WTC11 (cell line): Measurements from ENCODE around the gene COMMD10. TPM values are rescaled to one million over a fixed set of nuclear protein-coding genes. Genes with fewer than 3 reads are reported as not detected.

Source experiments
- ATAC-seq: fragments of 200-7000 bp; cut with Tn5 transposase; 2 replicates; pipeline ENCODE4 v1.10.0; 2021; ENCODE audit warnings: mild to moderate bottlenecking, moderate library complexity
- CTCF ChIA-PET: fragments of 300-600 bp; sonication (Branson Sonifier 250); formaldehyde crosslinking; loops from one replicate; lab custom pipeline; 2021; ENCODE audit warnings: antibody characterized with exemption; lab: Charles Lee
- POLR2A ChIA-PET: fragments of 350-600 bp; sonication (Branson Sonifier 250); formaldehyde crosslinking; loops from one replicate; lab custom pipeline; 2021; ENCODE audit warnings: antibody characterized with exemption; lab: Charles Lee
- DNase-seq: peaks from one replicate; pipeline ENCODE4 v3.0.0; 2021; ENCODE audit warnings: low spot score
- H3K27ac Mint-ChIP-seq: 2 replicates; pipeline ENCODE4 v1.8.0; 2021; ENCODE audit warnings: mixed read lengths
- H3K27me3 Mint-ChIP-seq: 2 replicates; pipeline ENCODE4 v1.8.0; 2021; ENCODE audit warnings: low read depth, mild to moderate bottlenecking, moderate library complexity, mixed read lengths
- H3K36me3 Mint-ChIP-seq: 2 replicates; pipeline ENCODE4 v1.8.0; 2021; ENCODE audit warnings: mixed read lengths
- H3K4me1 Mint-ChIP-seq: 2 replicates; pipeline ENCODE4 v1.8.0; 2022; ENCODE audit warnings: mixed read lengths
- H3K4me3 Mint-ChIP-seq: 2 replicates; pipeline ENCODE4 v1.8.0; 2021; ENCODE audit warnings: mild to moderate bottlenecking, moderate library complexity, mixed read lengths
- H3K9me3 Mint-ChIP-seq: 2 replicates; pipeline ENCODE4 v1.8.0; 2021; ENCODE audit warnings: mixed read lengths
- ATF1 ChIP-seq: sonication (generic); formaldehyde crosslinking; IDR thresholded peaks from 2 replicates; pipeline ENCODE4 v1.8.1; 2023; ENCODE audit warnings: mild to moderate bottlenecking, moderate library complexity, missing genetic modification reagents
- CREM ChIP-seq: sonication (generic); formaldehyde crosslinking; IDR thresholded peaks from 2 replicates; pipeline ENCODE4 v1.8.1; 2022; ENCODE audit warnings: mild to moderate bottlenecking, missing genetic modification reagents, moderate library complexity
- CTCF ChIP-seq: fragments of 200-600 bp; IDR thresholded peaks from 2 replicates; pipeline ENCODE4 v1.8.0; 2022; ENCODE audit warnings: antibody characterized with exemption
- E2F5 ChIP-seq: sonication (generic); formaldehyde crosslinking; IDR thresholded peaks from 2 replicates; pipeline ENCODE4 v1.8.1; 2022; ENCODE audit warnings: mild to moderate bottlenecking, moderate library complexity, missing genetic modification reagents
- ELF4 ChIP-seq: sonication (generic); formaldehyde crosslinking; IDR thresholded peaks from 2 replicates; pipeline ENCODE4 v1.8.1; 2022; ENCODE audit warnings: low read depth, mild to moderate bottlenecking, moderate library complexity, missing genetic modification reagents
- EMX1 ChIP-seq: fragments of 250-450 bp; sonication (Bioruptor Pico); IDR thresholded peaks from 2 replicates; pipeline ENCODE4 v1.8.0; 2021; ENCODE audit warnings: mild to moderate bottlenecking
- FOXJ3 ChIP-seq: sonication (generic); formaldehyde crosslinking; IDR thresholded peaks from 2 replicates; pipeline ENCODE4 v1.9.0; 2021; ENCODE audit warnings: missing genetic modification reagents, mild to moderate bottlenecking, borderline replicate concordance
- FOXK1 ChIP-seq: sonication (generic); formaldehyde crosslinking; IDR thresholded peaks from 2 replicates; pipeline ENCODE4 v1.8.0; 2022; ENCODE audit warnings: mild to moderate bottlenecking, moderate library complexity, missing genetic modification reagents
- HMGA2 ChIP-seq: fragments of 250-450 bp; sonication (Bioruptor Pico); IDR thresholded peaks from 2 replicates; pipeline ENCODE4 v1.4.0; 2021; ENCODE audit warnings: mild to moderate bottlenecking, moderate library complexity
- JAZF1 ChIP-seq: fragments of 250-450 bp; sonication (Bioruptor Pico); IDR thresholded peaks from 2 replicates; pipeline ENCODE4 v1.9.0; 2021; ENCODE audit warnings: moderate library complexity, mild to moderate bottlenecking, inconsistent platforms
- NFE2L1 ChIP-seq: sonication (generic); formaldehyde crosslinking; IDR thresholded peaks from 2 replicates; pipeline ENCODE4 v1.8.1; 2023; ENCODE audit warnings: missing genetic modification reagents
- NR2C2 ChIP-seq: sonication (generic); formaldehyde crosslinking; IDR thresholded peaks from 2 replicates; pipeline ENCODE4 v1.8.0; 2022; ENCODE audit warnings: mild to moderate bottlenecking, missing genetic modification reagents
- NR3C1 ChIP-seq: sonication (generic); formaldehyde crosslinking; conservative IDR thresholded peaks from 2 replicates; pipeline ENCODE4 v1.8.1; 2023; ENCODE audit warnings: low read depth, mild to moderate bottlenecking, missing genetic modification reagents
- RORB ChIP-seq: fragments of 250-450 bp; sonication (Bioruptor Pico); IDR thresholded peaks from 2 replicates; pipeline ENCODE4 v1.9.0; 2021; ENCODE audit warnings: mild to moderate bottlenecking
- SMAD3 ChIP-seq: sonication (generic); formaldehyde crosslinking; IDR thresholded peaks from 2 replicates; pipeline ENCODE4 v1.8.0; 2022; ENCODE audit warnings: missing genetic modification reagents, mild to moderate bottlenecking, borderline replicate concordance
- SOX15 ChIP-seq: fragments of 250-450 bp; sonication (Bioruptor Pico); IDR thresholded peaks from 2 replicates; pipeline ENCODE4 v1.9.0; 2021; ENCODE audit warnings: mild to moderate bottlenecking
- USF2 ChIP-seq: sonication (generic); formaldehyde crosslinking; IDR thresholded peaks from 2 replicates; pipeline ENCODE4 v1.8.1; 2023; ENCODE audit warnings: mild to moderate bottlenecking, missing genetic modification reagents, moderate library complexity
- ZNF423 ChIP-seq: fragments of 250-450 bp; sonication (Bioruptor Pico); IDR thresholded peaks from 2 replicates; pipeline ENCODE4 v2.1.2; 2022; ENCODE audit warnings: mild to moderate bottlenecking, moderate library complexity
- total RNA-seq: library from RNA; stranded (reverse); gene quantifications from 3 replicates; pipeline ENCODE4 v1.2.3, GENCODE V29; 2021
- TF ChIP-seq, protein P1 (sequence below): sonication (generic); formaldehyde crosslinking; IDR thresholded peaks from 2 replicates; pipeline ENCODE4 v1.8.1; 2022; ENCODE audit warnings: mild to moderate bottlenecking, missing genetic modification reagents, moderate library complexity, borderline replicate concordance
- TF ChIP-seq, protein P2 (sequence below): sonication (generic); formaldehyde crosslinking; IDR thresholded peaks from 2 replicates; pipeline ENCODE4 v1.8.1; 2023; ENCODE audit warnings: mild to moderate bottlenecking, missing genetic modification reagents
- TF ChIP-seq, protein P3 (sequence below): sonication (generic); formaldehyde crosslinking; IDR thresholded peaks from 2 replicates; pipeline ENCODE4 v1.8.0; 2023; ENCODE audit warnings: mild to moderate bottlenecking, missing genetic modification reagents
- TF ChIP-seq, protein P4 (sequence below): sonication (generic); formaldehyde crosslinking; IDR thresholded peaks from 2 replicates; pipeline ENCODE4 v1.8.1; 2023; ENCODE audit warnings: mild to moderate bottlenecking, moderate library complexity, missing genetic modification reagents

The COMMD10 gene
- total RNA-seq, 1 experiment from 2014 or later, result 34.5 TPM

GRCh38 chr5:116249648-116250047, 164.8 kb downstream of the COMMD10 start:
- Mint-ChIP-seq H3K4me1 (no peaks in the 10 kb centered on the region), H3K36me3 (peaks cover 19% of the 10 kb centered on the region), H3K9me3 (peaks cover 28% of the 10 kb centered on the region), H3K27ac (no peak overlapping the region), H3K27me3 (no peaks in the 10 kb centered on the region), H3K4me3 (no peak overlapping the region)
- CTCF ChIA-PET, result no interaction called here
- DNase-seq, result no peak
- ATAC-seq, result no peak
- POLR2A ChIA-PET, result no interaction called here
- TF ChIP-seq SOX15 (CRISPR knock-in tag) (no peak), NR2C2 (CRISPR knock-in tag) (no peak), ELF4 (no peak), SMAD3 (no peak), RORB (CRISPR knock-in tag) (no peak)
- TF ChIP-seq, protein P1, sequence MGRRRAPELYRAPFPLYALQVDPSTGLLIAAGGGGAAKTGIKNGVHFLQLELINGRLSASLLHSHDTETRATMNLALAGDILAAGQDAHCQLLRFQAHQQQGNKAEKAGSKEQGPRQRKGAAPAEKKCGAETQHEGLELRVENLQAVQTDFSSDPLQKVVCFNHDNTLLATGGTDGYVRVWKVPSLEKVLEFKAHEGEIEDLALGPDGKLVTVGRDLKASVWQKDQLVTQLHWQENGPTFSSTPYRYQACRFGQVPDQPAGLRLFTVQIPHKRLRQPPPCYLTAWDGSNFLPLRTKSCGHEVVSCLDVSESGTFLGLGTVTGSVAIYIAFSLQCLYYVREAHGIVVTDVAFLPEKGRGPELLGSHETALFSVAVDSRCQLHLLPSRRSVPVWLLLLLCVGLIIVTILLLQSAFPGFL (CRISPR knock-in tag), result no peak

DNA sequence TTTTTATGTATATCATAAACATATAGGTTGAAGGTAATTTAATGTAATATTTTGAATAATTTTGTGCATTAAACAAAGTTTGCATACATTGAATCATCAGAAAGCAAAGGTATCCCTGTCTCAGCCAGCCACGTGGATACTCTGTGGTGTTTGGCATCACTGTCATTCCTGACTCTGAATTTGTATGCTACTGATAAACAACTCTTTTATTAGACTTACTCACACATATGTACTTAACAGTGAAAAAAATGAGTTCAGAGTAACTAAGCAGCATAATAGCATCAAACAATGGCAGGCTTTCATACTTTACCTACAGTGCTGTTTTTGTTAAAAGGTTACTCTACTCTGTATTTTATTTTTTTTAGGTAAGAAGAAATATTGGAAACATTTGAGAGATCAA, 171.9 kb downstream of the COMMD10 start:
- H3K4me3 Mint-ChIP-seq, result no peak overlapping the region
- H3K36me3 Mint-ChIP-seq, result no peaks in the 10 kb centered on the region
- DNase-seq (no peak), ATAC-seq (no peak)
- ChIA-PET CTCF (no interaction called here), POLR2A (no interaction called here)
- TF ChIP-seq NR3C1 (no peak), NFE2L1 (no peak), NR2C2 (CRISPR knock-in tag) (no peak), FOXJ3 (CRISPR knock-in tag) (no peak)
- TF ChIP-seq, protein P1 (CRISPR knock-in tag), result no peak
- no peak overlapping the region for H3K27ac Mint-ChIP-seq
- peaks cover 14% of the 10 kb centered on the region for H3K4me1 Mint-ChIP-seq
- no peaks in the 10 kb centered on the region; the same call in 1 of the 2 replicates for H3K9me3 Mint-ChIP-seq
- no peaks in the 10 kb centered on the region for H3K27me3 Mint-ChIP-seq

- ChIA-PET POLR2A (no interaction called here), CTCF (interaction anchor here (1.3 kb wide), 1 partner anchor 24 kb away, joined by 6 read pairs; no protein-coding TSS in a partner anchor)
- Mint-ChIP-seq H3K36me3 (peaks cover 12% of the 10 kb centered on the region), H3K27ac (no peak overlapping the region; the same call in 1 of the 2 replicates), H3K9me3 (peaks cover 7% of the 10 kb centered on the region; the same call in 1 of the 2 replicates), H3K4me3 (no peak overlapping the region), H3K4me1 (peaks cover 25% of the 10 kb centered on the region), H3K27me3 (no peaks in the 10 kb centered on the region)
- DNase-seq (no peak), ATAC-seq (no peak)
- TF ChIP-seq USF2 (CRISPR knock-in tag) (no peak), EMX1 (CRISPR knock-in tag) (no peak), CREM (CRISPR knock-in tag) (no peak), ELF4 (no peak), ZNF423 (CRISPR knock-in tag) (no peak), FOXK1 (CRISPR knock-in tag) (no peak), ATF1 (CRISPR knock-in tag) (no peak), HMGA2 (CRISPR knock-in tag) (no peak), E2F5 (CRISPR knock-in tag) (no peak), JAZF1 (CRISPR knock-in tag) (no peak), CTCF (no peak)
- TF ChIP-seq, protein P2, sequence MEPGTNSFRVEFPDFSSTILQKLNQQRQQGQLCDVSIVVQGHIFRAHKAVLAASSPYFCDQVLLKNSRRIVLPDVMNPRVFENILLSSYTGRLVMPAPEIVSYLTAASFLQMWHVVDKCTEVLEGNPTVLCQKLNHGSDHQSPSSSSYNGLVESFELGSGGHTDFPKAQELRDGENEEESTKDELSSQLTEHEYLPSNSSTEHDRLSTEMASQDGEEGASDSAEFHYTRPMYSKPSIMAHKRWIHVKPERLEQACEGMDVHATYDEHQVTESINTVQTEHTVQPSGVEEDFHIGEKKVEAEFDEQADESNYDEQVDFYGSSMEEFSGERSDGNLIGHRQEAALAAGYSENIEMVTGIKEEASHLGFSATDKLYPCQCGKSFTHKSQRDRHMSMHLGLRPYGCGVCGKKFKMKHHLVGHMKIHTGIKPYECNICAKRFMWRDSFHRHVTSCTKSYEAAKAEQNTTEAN (CRISPR knock-in tag), result no peak
- TF ChIP-seq, protein P3, sequence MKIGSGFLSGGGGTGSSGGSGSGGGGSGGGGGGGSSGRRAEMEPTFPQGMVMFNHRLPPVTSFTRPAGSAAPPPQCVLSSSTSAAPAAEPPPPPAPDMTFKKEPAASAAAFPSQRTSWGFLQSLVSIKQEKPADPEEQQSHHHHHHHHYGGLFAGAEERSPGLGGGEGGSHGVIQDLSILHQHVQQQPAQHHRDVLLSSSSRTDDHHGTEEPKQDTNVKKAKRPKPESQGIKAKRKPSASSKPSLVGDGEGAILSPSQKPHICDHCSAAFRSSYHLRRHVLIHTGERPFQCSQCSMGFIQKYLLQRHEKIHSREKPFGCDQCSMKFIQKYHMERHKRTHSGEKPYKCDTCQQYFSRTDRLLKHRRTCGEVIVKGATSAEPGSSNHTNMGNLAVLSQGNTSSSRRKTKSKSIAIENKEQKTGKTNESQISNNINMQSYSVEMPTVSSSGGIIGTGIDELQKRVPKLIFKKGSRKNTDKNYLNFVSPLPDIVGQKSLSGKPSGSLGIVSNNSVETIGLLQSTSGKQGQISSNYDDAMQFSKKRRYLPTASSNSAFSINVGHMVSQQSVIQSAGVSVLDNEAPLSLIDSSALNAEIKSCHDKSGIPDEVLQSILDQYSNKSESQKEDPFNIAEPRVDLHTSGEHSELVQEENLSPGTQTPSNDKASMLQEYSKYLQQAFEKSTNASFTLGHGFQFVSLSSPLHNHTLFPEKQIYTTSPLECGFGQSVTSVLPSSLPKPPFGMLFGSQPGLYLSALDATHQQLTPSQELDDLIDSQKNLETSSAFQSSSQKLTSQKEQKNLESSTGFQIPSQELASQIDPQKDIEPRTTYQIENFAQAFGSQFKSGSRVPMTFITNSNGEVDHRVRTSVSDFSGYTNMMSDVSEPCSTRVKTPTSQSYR (CRISPR knock-in tag), result no peak
- TF ChIP-seq, protein P4, sequence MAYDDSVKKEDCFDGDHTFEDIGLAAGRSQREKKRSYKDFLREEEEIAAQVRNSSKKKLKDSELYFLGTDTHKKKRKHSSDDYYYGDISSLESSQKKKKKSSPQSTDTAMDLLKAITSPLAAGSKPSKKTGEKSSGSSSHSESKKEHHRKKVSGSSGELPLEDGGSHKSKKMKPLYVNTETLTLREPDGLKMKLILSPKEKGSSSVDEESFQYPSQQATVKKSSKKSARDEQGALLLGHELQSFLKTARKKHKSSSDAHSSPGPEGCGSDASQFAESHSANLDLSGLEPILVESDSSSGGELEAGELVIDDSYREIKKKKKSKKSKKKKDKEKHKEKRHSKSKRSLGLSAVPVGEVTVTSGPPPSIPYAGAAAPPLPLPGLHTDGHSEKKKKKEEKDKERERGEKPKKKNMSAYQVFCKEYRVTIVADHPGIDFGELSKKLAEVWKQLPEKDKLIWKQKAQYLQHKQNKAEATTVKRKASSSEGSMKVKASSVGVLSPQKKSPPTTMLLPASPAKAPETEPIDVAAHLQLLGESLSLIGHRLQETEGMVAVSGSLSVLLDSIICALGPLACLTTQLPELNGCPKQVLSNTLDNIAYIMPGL, result no peak
Observed at GRCh38 chr5:116265471-116265870, 180.6 kb downstream of the COMMD10 start.
